ENCODE measurements around the gene IL7R. TPM values are rescaled to one million over a fixed set of nuclear protein-coding genes. Genes with fewer than 3 reads are reported as not detected.

The IL7R gene
- total and polyA plus RNA-seq, 2 donors (not counting 1 experiment from before 2014, with no cell fraction given), result 67.9 to 266 TPM

- no peak for DNase-seq (ENCODE audit: low read depth in 2 of 2)
- H3K9ac ChIP-seq (ENCODE audit: insufficient read depth, low read length), result no peak overlapping the region
- no peaks in the 10 kb centered on the region for H3K36me3 ChIP-seq (ENCODE audit: control insufficient read depth, insufficient read depth, low read length)
- H3K4me3 ChIP-seq (replicated peaks in 1 of 4; ENCODE audit: control extremely low read depth in 1 of 4, insufficient read depth in 1 of 4, low read depth in 3 of 4, low read length in 4 of 4), result no peak overlapping the region
- H2AFZ ChIP-seq (ENCODE audit: low read length), result no peak overlapping the region
- no peak overlapping the region for H3K27ac ChIP-seq (ENCODE audit: insufficient read depth, low read length)
- no peak overlapping the region for H3K4me2 ChIP-seq (ENCODE audit: extremely low read depth, insufficient read depth, low read length)
- H3K9me3 ChIP-seq (ENCODE audit: control insufficient read depth, insufficient read depth, low read depth, low read length), result no peaks in the 10 kb centered on the region
- TF ChIP-seq CTCF (conservative IDR thresholded peaks at IDR 0.05 in 1 of 2, IDR thresholded peaks at IDR 0.05 in 1 of 2; ENCODE audit: low read depth in 1 of 2, low read length in 2 of 2) (no peak), EZH2 (IDR thresholded peaks at IDR 0.05; ENCODE audit: low read length, missing control alignments) (no peak)
- no peaks in the 10 kb centered on the region for H3K27me3 ChIP-seq (ENCODE audit: control insufficient read depth, insufficient read depth, low read length)
- H3K4me1 ChIP-seq (ENCODE audit: control insufficient read depth, extremely low read depth, insufficient read depth, low read length), result no peaks in the 10 kb centered on the region
- no peaks in the 10 kb centered on the region for H4K20me1 ChIP-seq (ENCODE audit: control insufficient read depth, extremely low read depth, insufficient read depth, low read length)
- no peaks in the 10 kb centered on the region for H3K79me2 ChIP-seq (ENCODE audit: control insufficient read depth, insufficient read depth, low read length)
These were observed 26.1 kb upstream of the IL7R start for GRCh38 chr5:35830587-35830986.

GRCh38 chr5:35832762-35833161, 23.9 kb upstream of the IL7R start:
- DNase-seq (ENCODE audit: low read depth in 2 of 2), result no peak
- no peak for TF ChIP-seq EZH2 (IDR thresholded peaks at IDR 0.05; ENCODE audit: low read length, missing control alignments)
- no peak for TF ChIP-seq CTCF (conservative IDR thresholded peaks at IDR 0.05 in 1 of 2, IDR thresholded peaks at IDR 0.05 in 1 of 2; ENCODE audit: low read depth in 1 of 2, low read length in 2 of 2)
- Histone ChIP-seq H3K4me1 (ENCODE audit: control insufficient read depth, extremely low read depth, insufficient read depth, low read length) (no peaks in the 10 kb centered on the region), H3K27me3 (ENCODE audit: control insufficient read depth, insufficient read depth, low read length) (no peaks in the 10 kb centered on the region), H3K36me3 (ENCODE audit: control insufficient read depth, insufficient read depth, low read length) (no peaks in the 10 kb centered on the region), H4K20me1 (ENCODE audit: control insufficient read depth, extremely low read depth, insufficient read depth, low read length) (no peaks in the 10 kb centered on the region), H3K9me3 (ENCODE audit: control insufficient read depth, insufficient read depth, low read depth, low read length) (no peaks in the 10 kb centered on the region), H2AFZ (ENCODE audit: low read length) (no peak overlapping the region), H3K79me2 (ENCODE audit: control insufficient read depth, insufficient read depth, low read length) (no peaks in the 10 kb centered on the region), H3K9ac (ENCODE audit: insufficient read depth, low read length) (no peak overlapping the region), H3K27ac (ENCODE audit: insufficient read depth, low read length) (no peak overlapping the region), H3K4me2 (ENCODE audit: extremely low read depth, insufficient read depth, low read length) (no peak overlapping the region), H3K4me3 (replicated peaks in 1 of 4; ENCODE audit: control extremely low read depth in 1 of 4, insufficient read depth in 1 of 4, low read depth in 3 of 4, low read length in 4 of 4) (no peak overlapping the region)

GRCh38 chr5:35833224-35833623, 23.5 kb upstream of the IL7R start:
- no peak overlapping the region for H3K4me3 ChIP-seq (replicated peaks in 1 of 4; ENCODE audit: control extremely low read depth in 1 of 4, insufficient read depth in 1 of 4, low read depth in 3 of 4, low read length in 4 of 4)
- no peaks in the 10 kb centered on the region for H3K36me3 ChIP-seq (ENCODE audit: control insufficient read depth, insufficient read depth, low read length)
- TF ChIP-seq CTCF (conservative IDR thresholded peaks at IDR 0.05 in 1 of 2, IDR thresholded peaks at IDR 0.05 in 1 of 2; ENCODE audit: low read depth in 1 of 2, low read length in 2 of 2) (no peak), EZH2 (IDR thresholded peaks at IDR 0.05; ENCODE audit: low read length, missing control alignments) (no peak)
- no peaks in the 10 kb centered on the region for H3K79me2 ChIP-seq (ENCODE audit: control insufficient read depth, insufficient read depth, low read length)
- H3K27ac ChIP-seq (ENCODE audit: insufficient read depth, low read length), result no peak overlapping the region
- no peaks in the 10 kb centered on the region for H4K20me1 ChIP-seq (ENCODE audit: control insufficient read depth, extremely low read depth, insufficient read depth, low read length)
- no peak for DNase-seq (ENCODE audit: low read depth in 2 of 2)
- no peaks in the 10 kb centered on the region for H3K4me1 ChIP-seq (ENCODE audit: control insufficient read depth, extremely low read depth, insufficient read depth, low read length)
- no peak overlapping the region for H2AFZ ChIP-seq (ENCODE audit: low read length)
- H3K4me2 ChIP-seq (ENCODE audit: extremely low read depth, insufficient read depth, low read length), result no peak overlapping the region
- H3K9me3 ChIP-seq (ENCODE audit: control insufficient read depth, insufficient read depth, low read depth, low read length), result no peaks in the 10 kb centered on the region
- no peaks in the 10 kb centered on the region for H3K27me3 ChIP-seq (ENCODE audit: control insufficient read depth, insufficient read depth, low read length)
- no peak overlapping the region for H3K9ac ChIP-seq (ENCODE audit: insufficient read depth, low read length)
